Measurements from ENCODE around the gene MOSMO.

- TF ChIP-seq POLR2A (IDR thresholded peaks at IDR 0.05): no peak
- TF ChIP-seq, protein P1, sequence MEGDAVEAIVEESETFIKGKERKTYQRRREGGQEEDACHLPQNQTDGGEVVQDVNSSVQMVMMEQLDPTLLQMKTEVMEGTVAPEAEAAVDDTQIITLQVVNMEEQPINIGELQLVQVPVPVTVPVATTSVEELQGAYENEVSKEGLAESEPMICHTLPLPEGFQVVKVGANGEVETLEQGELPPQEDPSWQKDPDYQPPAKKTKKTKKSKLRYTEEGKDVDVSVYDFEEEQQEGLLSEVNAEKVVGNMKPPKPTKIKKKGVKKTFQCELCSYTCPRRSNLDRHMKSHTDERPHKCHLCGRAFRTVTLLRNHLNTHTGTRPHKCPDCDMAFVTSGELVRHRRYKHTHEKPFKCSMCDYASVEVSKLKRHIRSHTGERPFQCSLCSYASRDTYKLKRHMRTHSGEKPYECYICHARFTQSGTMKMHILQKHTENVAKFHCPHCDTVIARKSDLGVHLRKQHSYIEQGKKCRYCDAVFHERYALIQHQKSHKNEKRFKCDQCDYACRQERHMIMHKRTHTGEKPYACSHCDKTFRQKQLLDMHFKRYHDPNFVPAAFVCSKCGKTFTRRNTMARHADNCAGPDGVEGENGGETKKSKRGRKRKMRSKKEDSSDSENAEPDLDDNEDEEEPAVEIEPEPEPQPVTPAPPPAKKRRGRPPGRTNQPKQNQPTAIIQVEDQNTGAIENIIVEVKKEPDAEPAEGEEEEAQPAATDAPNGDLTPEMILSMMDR (IDR thresholded peaks at IDR 0.05): no peak
Measured at GRCh38 chr16:22099256-22099975, 91.5 kb downstream of the MOSMO start.

Data from prostate gland (tissue), 2 donors.